Measurements from ENCODE around the gene RERG. TPM values are rescaled to one million over a fixed set of nuclear protein-coding genes. Genes with fewer than 3 reads are reported as not detected.

RERG gene
- total and polyA plus RNA-seq, 2 experiments from 2014 or later: 1.1 to 1.5 TPM

- H4K20me1 ChIP-seq (replicated peaks; ENCODE audit: insufficient read depth): no peaks in the 10 kb centered on the region
- no peak overlapping the region for H3K27ac Mint-ChIP-seq
- no peaks in the 10 kb centered on the region for H3K9me3 Mint-ChIP-seq
- H3K36me3 Mint-ChIP-seq (ENCODE audit: low read depth): no peaks in the 10 kb centered on the region
- no peaks in the 10 kb centered on the region for H3F3A ChIP-seq (replicated peaks; ENCODE audit: low read depth)
- ATAC-seq: no peak
- no peaks in the 10 kb centered on the region for H3K36me3 ChIP-seq (ENCODE audit: insufficient read depth)
- H3K4me3 ChIP-seq: no peak overlapping the region
- H3K9me2 ChIP-seq (ENCODE audit: insufficient read depth): no peaks in the 10 kb centered on the region
- no peak overlapping the region for H3K4me2 ChIP-seq
- no peaks in the 10 kb centered on the region; the same call in 1 of the 2 replicates for H3K4me1 ChIP-seq (ENCODE audit: insufficient read depth)
- H3K79me2 ChIP-seq (replicated peaks; ENCODE audit: insufficient read depth): no peaks in the 10 kb centered on the region
- H3K27me3 Mint-ChIP-seq (ENCODE audit: insufficient read depth, low read depth, poor library complexity): no peaks in the 10 kb centered on the region
- DNase-seq (ENCODE audit: low spot score): peak; percentile 18
- H3K4me1 Mint-ChIP-seq: peaks cover 2% of the 10 kb centered on the region; the same call in 1 of the 3 replicates
- H3K27ac ChIP-seq (ENCODE audit: low read depth): no peak overlapping the region
- TF ChIP-seq CREB1 (CRISPR knock-in tag; IDR thresholded peaks at IDR 0.05; ENCODE audit: low read depth): no peak
- no peaks in the 10 kb centered on the region for H3K27me3 ChIP-seq (ENCODE audit: insufficient read depth)
- H3K4me3 Mint-ChIP-seq: no peak overlapping the region
- no peak overlapping the region for H2AFZ ChIP-seq
These were observed 74.6 kb downstream of the RERG start for GRCh38 chr12:15146585-15146984.

- Mint-ChIP-seq H3K4me1 (peaks cover 2% of the 10 kb centered on the region; the same call in 1 of the 3 replicates), H3K9me3 (no peaks in the 10 kb centered on the region), H3K4me3 (no peak overlapping the region), H3K27me3 (ENCODE audit: insufficient read depth, low read depth, poor library complexity) (no peaks in the 10 kb centered on the region), H3K27ac (no peak overlapping the region), H3K36me3 (ENCODE audit: low read depth) (no peaks in the 10 kb centered on the region)
- DNase-seq (ENCODE audit: low spot score) (no peak), ATAC-seq (no peak)
- Histone ChIP-seq H3K27me3 (ENCODE audit: insufficient read depth) (no peaks in the 10 kb centered on the region), H3K9me2 (ENCODE audit: insufficient read depth) (no peaks in the 10 kb centered on the region), H3F3A (replicated peaks; ENCODE audit: low read depth) (no peaks in the 10 kb centered on the region), H3K27ac (ENCODE audit: low read depth) (no peak overlapping the region), H3K4me3 (no peak overlapping the region), H2AFZ (no peak overlapping the region), H4K20me1 (replicated peaks; ENCODE audit: insufficient read depth) (no peaks in the 10 kb centered on the region), H3K4me2 (no peak overlapping the region), H3K4me1 (ENCODE audit: insufficient read depth) (no peaks in the 10 kb centered on the region; the same call in 1 of the 2 replicates), H3K79me2 (replicated peaks; ENCODE audit: insufficient read depth) (no peaks in the 10 kb centered on the region), H3K36me3 (ENCODE audit: insufficient read depth) (no peaks in the 10 kb centered on the region)
- no peak for TF ChIP-seq POLR2AphosphoS5 (IDR thresholded peaks at IDR 0.05; ENCODE audit: low read depth)
- TF ChIP-seq ZNF114 (CRISPR knock-in tag; IDR thresholded peaks at IDR 0.05): no peak
- no peak for TF ChIP-seq CTCF (conservative IDR thresholded peaks at IDR 0.05; ENCODE audit: low read depth in 2 of 2)
- no peak for TF ChIP-seq NANOG (IDR thresholded peaks at IDR 0.05; ENCODE audit: borderline replicate concordance)
- TF ChIP-seq STAT1 (IDR thresholded peaks at IDR 0.05; ENCODE audit: unreplicated experiment): no peak
These were observed 77.8 kb downstream of the RERG start for GRCh38 chr12:15143467-15143866.

- no peak for DNase-seq (ENCODE audit: low spot score)
- TF ChIP-seq EZH2phosphoT487 (IDR thresholded peaks at IDR 0.05; ENCODE audit: unreplicated experiment): no peak
- TF ChIP-seq ZNF462 (CRISPR knock-in tag; IDR thresholded peaks at IDR 0.05): no peak
- no peak for TF ChIP-seq ETS1 (IDR thresholded peaks at IDR 0.05)
- TF ChIP-seq STAT1 (IDR thresholded peaks at IDR 0.05; ENCODE audit: unreplicated experiment): no peak
These were observed 78.5 kb downstream of the RERG start for GRCh38 chr12:15142711-15143110.

More at GRCh38 chr12:15142711-15143110, 78.5 kb downstream of the RERG start:
- Mint-ChIP-seq H3K9me3 (no peaks in the 10 kb centered on the region), H3K36me3 (ENCODE audit: low read depth) (no peaks in the 10 kb centered on the region), H3K27me3 (ENCODE audit: insufficient read depth, low read depth, poor library complexity) (no peaks in the 10 kb centered on the region), H3K4me3 (no peak overlapping the region), H3K27ac (no peak overlapping the region), H3K4me1 (peaks cover 2% of the 10 kb centered on the region; the same call in 1 of the 3 replicates)
- H3K27ac ChIP-seq (ENCODE audit: low read depth): no peak overlapping the region
- no peaks in the 10 kb centered on the region for H3K79me2 ChIP-seq (replicated peaks; ENCODE audit: insufficient read depth)
- H3K27me3 ChIP-seq (ENCODE audit: insufficient read depth): no peaks in the 10 kb centered on the region
- H4K20me1 ChIP-seq (replicated peaks; ENCODE audit: insufficient read depth): no peaks in the 10 kb centered on the region
- no peak overlapping the region for H3K4me3 ChIP-seq
- H3K4me1 ChIP-seq (ENCODE audit: insufficient read depth): no peaks in the 10 kb centered on the region; the same call in 1 of the 2 replicates
- H3K9me2 ChIP-seq (ENCODE audit: insufficient read depth): no peaks in the 10 kb centered on the region
- no peaks in the 10 kb centered on the region for H3K36me3 ChIP-seq (ENCODE audit: insufficient read depth)
- ATAC-seq: no peak
- no peak overlapping the region for H3K4me2 ChIP-seq
- no peak overlapping the region for H2AFZ ChIP-seq
- no peaks in the 10 kb centered on the region for H3F3A ChIP-seq (replicated peaks; ENCODE audit: low read depth)
